HUDEP-2 (cell line): Measurements from ENCODE around the gene SOX1.

Experiments
- DNase-seq, 76 experiments: peaks; one replicate each; lab custom pipeline; 2025; ENCODE audit not compliant: unreplicated experiment in 76 of 76; lab: John Stamatoyannopoulos, UW

The SOX1 gene

GRCh38 chr13:112071723-112072533, 5.0 kb downstream of the SOX1 start:
- DNase-seq, result no peak

GRCh38 chr13:112072534-112073244, 5.7 kb downstream of the SOX1 start:
- no peak for DNase-seq

- no peak for DNase-seq
These were observed 6.5 kb downstream of the SOX1 start for GRCh38 chr13:112073245-112074138.

GRCh38 chr13:112074139-112074865, 7.4 kb downstream of the SOX1 start:
- DNase-seq, result no peak

- no peak for DNase-seq
These were observed 10.8 kb downstream of the SOX1 start for GRCh38 chr13:112077729-112078128.

- no peak for DNase-seq
These were observed 11.3 kb downstream of the SOX1 start for GRCh38 chr13:112078216-112078615.

GRCh38 chr13:112078879-112079531, 12.1 kb downstream of the SOX1 start:
- no peak for DNase-seq

GRCh38 chr13:112079696-112080095, 12.7 kb downstream of the SOX1 start:
- no peak for DNase-seq

- no peak for DNase-seq
These were observed 17.0 kb downstream of the SOX1 start for GRCh38 chr13:112083971-112084370.

GRCh38 chr13:112092453-112092852, 25.5 kb downstream of the SOX1 start:
- DNase-seq, result no peak

GRCh38 chr13:112095354-112095753, 28.4 kb downstream of the SOX1 start:
- no peak for DNase-seq

GRCh38 chr13:112096959-112097358, 30.0 kb downstream of the SOX1 start:
- DNase-seq, result no peak

- DNase-seq, result no peak
These were observed 30.8 kb downstream of the SOX1 start for GRCh38 chr13:112097770-112098169.

GRCh38 chr13:112098699-112099098, 31.8 kb downstream of the SOX1 start:
- DNase-seq, result no peak

- peak in 13 of 76 experiments; percentile 2 to 47 (median 11) for DNase-seq
These were observed 34.5 kb downstream of the SOX1 start for GRCh38 chr13:112101360-112101930.

GRCh38 chr13:112102243-112102642, 35.3 kb downstream of the SOX1 start:
- DNase-seq, result no peak

GRCh38 chr13:112103260-112103838, 36.4 kb downstream of the SOX1 start:
- DNase-seq, result no peak

- DNase-seq, result no peak
These were observed 37.3 kb downstream of the SOX1 start for GRCh38 chr13:112103961-112104880.
